ENCODE results near the gene PPP2R1A. TPM values are rescaled to one million over a fixed set of nuclear protein-coding genes. Genes with fewer than 3 reads are reported as not detected.

PPP2R1A gene
- total RNA-seq, 4 donors from 2014 or later: 179 to 315 (median 227) TPM

GRCh38 chr19:52190487-52191293 is 838 bp downstream of the PPP2R1A start:
- Histone ChIP-seq H3K9me3 (no peaks in the 10 kb centered on the region), H3K27ac (peak overlapping the region; percentile 93 to 99 (median 98)), H3K4me1 (peaks cover 23 to 46% (median 34%) of the 10 kb centered on the region in 4 donors), H3K27me3 (no peaks in the 10 kb centered on the region), H3K4me3 (peak overlapping the region; percentile 68 to 98 (median 94)), H3K36me3 (no peaks in the 10 kb centered on the region)
- peak; percentile 55 for DNase-seq
- intact Hi-C loops (cut with DNase I; ENCODE audit: low total_unique reads): no loop called here
- TF ChIP-seq POLR2A (IDR thresholded peaks at IDR 0.05) (no peak), EP300 (IDR thresholded peaks at IDR 0.05; ENCODE audit: low read depth) (no peak), POLR2AphosphoS5 (IDR thresholded peaks at IDR 0.05) (no peak)
- TF ChIP-seq, protein P1, sequence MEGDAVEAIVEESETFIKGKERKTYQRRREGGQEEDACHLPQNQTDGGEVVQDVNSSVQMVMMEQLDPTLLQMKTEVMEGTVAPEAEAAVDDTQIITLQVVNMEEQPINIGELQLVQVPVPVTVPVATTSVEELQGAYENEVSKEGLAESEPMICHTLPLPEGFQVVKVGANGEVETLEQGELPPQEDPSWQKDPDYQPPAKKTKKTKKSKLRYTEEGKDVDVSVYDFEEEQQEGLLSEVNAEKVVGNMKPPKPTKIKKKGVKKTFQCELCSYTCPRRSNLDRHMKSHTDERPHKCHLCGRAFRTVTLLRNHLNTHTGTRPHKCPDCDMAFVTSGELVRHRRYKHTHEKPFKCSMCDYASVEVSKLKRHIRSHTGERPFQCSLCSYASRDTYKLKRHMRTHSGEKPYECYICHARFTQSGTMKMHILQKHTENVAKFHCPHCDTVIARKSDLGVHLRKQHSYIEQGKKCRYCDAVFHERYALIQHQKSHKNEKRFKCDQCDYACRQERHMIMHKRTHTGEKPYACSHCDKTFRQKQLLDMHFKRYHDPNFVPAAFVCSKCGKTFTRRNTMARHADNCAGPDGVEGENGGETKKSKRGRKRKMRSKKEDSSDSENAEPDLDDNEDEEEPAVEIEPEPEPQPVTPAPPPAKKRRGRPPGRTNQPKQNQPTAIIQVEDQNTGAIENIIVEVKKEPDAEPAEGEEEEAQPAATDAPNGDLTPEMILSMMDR (IDR thresholded peaks at IDR 0.05): no peak
- 3% methylated on average over 39 of the region's 40 CpGs; no CpG with 5 or more reads in 1 of the 2 donors for WGBS, 2 donors (ENCODE audit: low coverage in 1 of 2)
- in situ Hi-C loops (cut with MboI; ENCODE audit: low pct_ligation_motif_present in 1 of 4, low pct_unique_long_range_greater_than_20kb in 1 of 4, low sequenced_read_pairs in 3 of 4): no loop called here

DNA sequence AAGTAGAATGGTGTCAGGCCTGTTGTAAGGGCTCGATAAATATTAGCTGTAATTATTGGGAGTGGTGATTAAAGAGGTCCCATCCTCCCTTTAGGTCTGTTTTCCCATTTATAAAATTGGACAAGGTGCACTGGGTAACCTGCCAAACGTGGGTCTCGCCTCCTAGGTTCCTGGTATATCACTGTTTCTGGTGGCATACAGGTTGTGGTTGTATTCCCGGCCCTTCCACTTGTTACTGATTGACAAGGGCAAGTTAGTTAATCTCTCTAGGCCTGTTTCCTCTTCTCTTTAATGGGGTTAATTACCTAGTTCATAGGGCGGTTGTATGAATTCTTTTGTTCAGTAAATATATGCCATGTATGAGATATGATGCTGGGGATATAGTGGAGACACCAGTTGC is 1.5 kb downstream of the PPP2R1A start:
- Histone ChIP-seq H3K27me3 (no peaks in the 10 kb centered on the region), H3K36me3 (peaks cover 0 to 4% (median 0%) of the 10 kb centered on the region in 4 donors), H3K4me3 (peak overlapping the region in 3 of 4 donors; percentile 68 to 95 (median 94)), H3K4me1 (peaks cover 23 to 46% (median 34%) of the 10 kb centered on the region in 4 donors), H3K27ac (peak overlapping the region; percentile 93 to 99 (median 98)), H3K9me3 (no peaks in the 10 kb centered on the region)
- intact Hi-C loops (cut with DNase I; ENCODE audit: low total_unique reads): no loop called here
- TF ChIP-seq POLR2AphosphoS5 (IDR thresholded peaks at IDR 0.05): peak in 2 of 3 donors; percentile 17 to 75
- peak; percentile 58 for TF ChIP-seq POLR2A (IDR thresholded peaks at IDR 0.05)
- TF ChIP-seq EP300 (IDR thresholded peaks at IDR 0.05; ENCODE audit: low read depth): no peak
- TF ChIP-seq, protein P1 (IDR thresholded peaks at IDR 0.05): no peak
- in situ Hi-C loops (cut with MboI; ENCODE audit: low pct_ligation_motif_present in 1 of 4, low pct_unique_long_range_greater_than_20kb in 1 of 4, low sequenced_read_pairs in 3 of 4): no loop called here
- 29 to 51% methylated on average over 1 to 5 of the region's 5 CpGs for WGBS, 2 donors (ENCODE audit: low coverage in 1 of 2)
- peak; percentile 66 for DNase-seq

DNA sequence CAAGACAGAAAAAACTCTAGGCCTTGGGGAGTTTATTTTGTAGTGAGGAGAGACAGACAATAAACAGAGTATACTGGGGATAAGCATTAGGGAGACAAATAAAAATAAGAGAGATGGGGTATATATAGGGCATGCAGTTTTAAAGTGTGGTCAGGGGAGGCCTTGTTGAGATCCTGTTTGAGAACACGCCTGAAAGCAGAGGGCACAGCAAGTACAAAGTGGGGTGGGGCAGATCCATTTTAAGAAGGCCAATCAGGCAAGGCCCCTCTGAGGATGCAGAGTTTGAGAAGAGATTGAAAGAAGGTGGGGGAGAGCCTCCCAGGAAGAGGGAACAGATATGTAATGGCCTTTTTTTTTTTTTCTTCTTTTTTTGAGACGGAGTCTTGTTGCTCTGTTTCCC is 2.1 kb downstream of the PPP2R1A start:
- no peak for DNase-seq
- TF ChIP-seq POLR2A (IDR thresholded peaks at IDR 0.05) (no peak), POLR2AphosphoS5 (IDR thresholded peaks at IDR 0.05) (no peak), EP300 (IDR thresholded peaks at IDR 0.05; ENCODE audit: low read depth) (no peak)
- TF ChIP-seq, protein P1 (IDR thresholded peaks at IDR 0.05): no peak
- Histone ChIP-seq H3K36me3 (peaks cover 0 to 8% (median 0%) of the 10 kb centered on the region in 4 donors), H3K4me1 (peaks cover 23 to 46% (median 34%) of the 10 kb centered on the region in 4 donors), H3K27ac (peak overlapping the region; percentile 93 to 99 (median 98)), H3K4me3 (peak overlapping the region in 1 of 4 donors; percentile 95), H3K9me3 (no peaks in the 10 kb centered on the region), H3K27me3 (no peaks in the 10 kb centered on the region)
- in situ Hi-C loops (cut with MboI; ENCODE audit: low pct_ligation_motif_present in 1 of 4, low pct_unique_long_range_greater_than_20kb in 1 of 4, low sequenced_read_pairs in 3 of 4) (no loop called here), intact Hi-C loops (cut with DNase I; ENCODE audit: low total_unique reads) (no loop called here)
- 21 to 31% methylated on average over 2 of the region's 2 CpGs for WGBS, 2 donors (ENCODE audit: low coverage in 1 of 2)

DNA sequence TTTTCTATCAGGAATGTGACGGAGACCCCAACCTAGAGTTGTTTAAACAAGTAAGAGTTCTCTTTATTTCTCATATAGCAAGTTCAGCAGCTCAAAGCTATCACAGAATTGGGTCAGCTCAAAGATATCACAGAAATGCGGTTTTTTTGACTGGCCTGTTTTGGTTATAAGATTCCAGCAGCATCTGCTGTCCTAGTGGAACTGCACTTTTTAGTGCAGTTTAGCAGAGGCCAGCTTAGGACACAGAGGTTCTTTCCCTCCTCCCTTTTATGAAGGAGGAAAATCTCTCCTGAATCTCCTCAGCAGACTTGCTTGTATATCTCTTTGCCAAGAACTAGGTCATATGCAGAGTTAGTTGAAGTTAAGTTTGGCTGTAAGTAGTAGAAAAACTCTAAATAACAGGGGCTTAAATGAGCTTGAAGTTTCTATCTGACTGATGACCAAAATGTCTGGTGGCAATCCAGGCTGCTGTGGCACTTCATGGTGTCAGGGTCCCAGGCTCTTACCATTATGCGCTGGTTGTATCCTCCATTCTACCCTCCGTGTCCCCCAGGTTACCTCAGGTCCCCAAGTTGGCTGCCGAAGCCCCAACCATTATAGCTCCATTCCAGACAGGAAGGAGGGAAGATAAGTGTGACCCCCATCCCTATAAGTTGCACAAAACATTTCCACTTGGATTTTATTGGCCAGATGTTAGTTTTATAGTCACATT is 6.6 kb downstream of the PPP2R1A start:
- 93 to 100% methylated on average over 1 to 5 of the region's 5 CpGs for WGBS, 2 donors (ENCODE audit: low coverage in 1 of 2)
- Histone ChIP-seq H3K27ac (no peak overlapping the region), H3K4me1 (peaks cover 19 to 40% (median 20%) of the 10 kb centered on the region in 4 donors), H3K4me3 (no peak overlapping the region), H3K27me3 (no peaks in the 10 kb centered on the region), H3K9me3 (no peaks in the 10 kb centered on the region), H3K36me3 (peaks cover 0 to 12% (median 0%) of the 10 kb centered on the region in 4 donors)
- in situ Hi-C loops (cut with MboI; ENCODE audit: low pct_ligation_motif_present in 1 of 4, low pct_unique_long_range_greater_than_20kb in 1 of 4, low sequenced_read_pairs in 3 of 4) (no loop called here), intact Hi-C loops (cut with DNase I; ENCODE audit: low total_unique reads) (no loop called here)
- DNase-seq: no peak
- TF ChIP-seq POLR2A (IDR thresholded peaks at IDR 0.05): no peak
- TF ChIP-seq, protein P1 (IDR thresholded peaks at IDR 0.05): no peak
- no peak for TF ChIP-seq EP300 (IDR thresholded peaks at IDR 0.05; ENCODE audit: low read depth)
- TF ChIP-seq POLR2AphosphoS5 (IDR thresholded peaks at IDR 0.05): no peak

Measured in transverse colon (tissue), 4 donors.